Chondrocyte (in vitro differentiated cells): ENCODE results near the gene NHP2. TPM values are rescaled to one million over a fixed set of nuclear protein-coding genes. Genes with fewer than 3 reads are reported as not detected.

Source experiments
- DNase-seq: peaks from one replicate; pipeline ENCODE4 v3.0.0; 2021; ENCODE audit warnings: mixed read lengths, low spot score
- H3K27ac Mint-ChIP-seq: one replicate; pipeline ENCODE4 v1.8.0; 2021; ENCODE audit warnings: mild to moderate bottlenecking, moderate library complexity, mixed read lengths; ENCODE audit not compliant: unreplicated experiment
- H3K27me3 Mint-ChIP-seq: 2 replicates; pipeline ENCODE4 v1.8.0; 2021; ENCODE audit warnings: low read depth, mixed read lengths
- H3K36me3 Mint-ChIP-seq: 2 replicates; pipeline ENCODE4 v1.8.0; 2021; ENCODE audit warnings: low read depth, mixed read lengths
- H3K4me1 Mint-ChIP-seq: 2 replicates; pipeline ENCODE4 v1.8.0; 2021; ENCODE audit warnings: low read depth, mild to moderate bottlenecking, mixed read lengths
- H3K4me3 Mint-ChIP-seq: one replicate; pipeline ENCODE4 v1.8.0; 2021; ENCODE audit warnings: mild to moderate bottlenecking, moderate library complexity, mixed read lengths; ENCODE audit not compliant: unreplicated experiment
- H3K9me3 Mint-ChIP-seq: 2 replicates; pipeline ENCODE4 v1.8.0; 2021; ENCODE audit warnings: low read depth, mixed read lengths
- total RNA-seq: library from RNA; stranded (reverse); gene quantifications from 3 replicates; pipeline ENCODE4 v1.2.1, GENCODE V29; 2021
- TF ChIP-seq, protein P1 (sequence below): fragments of 200-600 bp; sonication (generic); IDR thresholded peaks from 2 replicates; pipeline ENCODE4 v1.5.0; 2021; ENCODE audit warnings: antibody characterized with exemption, mild to moderate bottlenecking, moderate library complexity

The NHP2 gene
- total RNA-seq, 1 donor from 2014 or later, result 74.1 TPM

DNA sequence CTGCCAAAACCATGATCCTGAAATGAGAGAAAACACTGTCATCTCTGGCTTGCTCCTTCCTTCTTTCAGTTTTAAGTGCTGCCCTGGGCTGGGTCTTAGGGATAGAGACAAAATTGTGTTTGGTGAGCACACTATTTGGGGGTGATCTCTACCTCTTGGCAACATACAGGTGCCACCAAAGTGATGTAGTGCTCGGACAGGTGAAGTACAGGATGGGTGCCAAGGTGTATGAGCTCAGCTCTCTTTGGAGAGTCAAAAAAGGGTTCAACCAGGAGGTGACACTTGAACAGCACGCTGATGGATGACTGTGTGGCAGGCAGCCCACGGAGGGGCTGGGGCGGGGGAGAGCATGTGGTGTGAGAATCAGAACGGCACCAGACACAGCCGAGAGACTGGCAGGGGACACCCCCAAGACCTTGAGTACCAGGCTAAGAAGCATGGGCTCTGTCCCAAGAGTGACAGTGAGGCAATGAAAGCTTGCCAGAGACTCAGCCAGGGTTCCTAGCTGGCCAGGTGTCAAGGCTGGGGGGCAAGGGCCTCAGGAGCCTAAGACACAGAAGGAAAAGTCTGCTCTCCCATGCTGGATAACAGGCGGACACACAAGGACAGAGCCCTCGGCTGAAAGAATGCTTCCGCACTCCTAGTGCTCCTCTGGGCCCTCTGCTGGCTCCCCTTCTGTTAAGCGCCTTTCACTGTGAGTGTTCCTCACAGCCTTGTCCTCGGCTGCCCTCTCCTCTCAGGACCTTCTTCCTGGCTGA, 2.5 kb downstream of the NHP2 start:
- Mint-ChIP-seq H3K27ac (peak overlapping the region; percentile 12), H3K9me3 (no peaks in the 10 kb centered on the region)

DNA sequence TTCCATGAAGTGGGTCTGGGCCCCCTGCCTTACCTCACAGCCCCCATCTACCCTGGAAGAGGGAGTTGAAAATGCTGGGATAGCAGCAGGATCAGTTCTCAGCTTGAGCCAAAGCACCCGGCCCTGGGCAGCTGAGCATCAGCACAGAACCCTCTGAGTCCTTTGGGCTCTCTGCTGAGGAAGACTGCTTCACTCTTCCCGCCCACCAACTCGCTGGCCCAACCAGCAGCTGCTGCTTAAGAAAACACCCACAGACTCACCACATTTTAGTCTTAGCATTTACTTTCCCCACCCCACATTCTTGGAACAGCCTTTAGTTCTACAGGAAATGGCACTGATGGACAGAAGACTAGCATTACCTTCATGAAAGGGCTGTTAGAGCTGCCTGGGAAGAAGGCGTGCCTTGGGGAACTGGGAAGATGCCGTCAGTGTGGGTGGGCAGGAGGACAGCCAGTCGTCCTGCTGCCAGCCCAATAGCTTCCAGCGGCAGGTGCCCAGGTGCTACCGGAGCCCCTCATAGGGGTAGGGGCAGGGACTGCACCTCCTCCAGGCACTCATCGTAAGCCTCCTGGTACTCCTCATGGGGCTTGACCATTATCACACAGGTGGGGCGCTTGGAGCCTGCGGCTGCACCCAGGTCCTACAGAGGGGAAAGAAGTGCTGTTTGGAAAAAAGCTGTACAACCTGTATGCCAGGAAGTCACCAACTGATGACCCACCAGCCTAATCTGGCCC, 4.3 kb downstream of the NHP2 start:
- no peaks in the 10 kb centered on the region for H3K9me3 Mint-ChIP-seq
- no peak overlapping the region for H3K27ac Mint-ChIP-seq
- DNase-seq, result no peak
- peaks cover 23% of the 10 kb centered on the region for H3K4me1 Mint-ChIP-seq
- H3K27me3 Mint-ChIP-seq, result no peaks in the 10 kb centered on the region
- H3K36me3 Mint-ChIP-seq, result peaks cover 20% of the 10 kb centered on the region
- no peak overlapping the region for H3K4me3 Mint-ChIP-seq
- TF ChIP-seq, protein P1, sequence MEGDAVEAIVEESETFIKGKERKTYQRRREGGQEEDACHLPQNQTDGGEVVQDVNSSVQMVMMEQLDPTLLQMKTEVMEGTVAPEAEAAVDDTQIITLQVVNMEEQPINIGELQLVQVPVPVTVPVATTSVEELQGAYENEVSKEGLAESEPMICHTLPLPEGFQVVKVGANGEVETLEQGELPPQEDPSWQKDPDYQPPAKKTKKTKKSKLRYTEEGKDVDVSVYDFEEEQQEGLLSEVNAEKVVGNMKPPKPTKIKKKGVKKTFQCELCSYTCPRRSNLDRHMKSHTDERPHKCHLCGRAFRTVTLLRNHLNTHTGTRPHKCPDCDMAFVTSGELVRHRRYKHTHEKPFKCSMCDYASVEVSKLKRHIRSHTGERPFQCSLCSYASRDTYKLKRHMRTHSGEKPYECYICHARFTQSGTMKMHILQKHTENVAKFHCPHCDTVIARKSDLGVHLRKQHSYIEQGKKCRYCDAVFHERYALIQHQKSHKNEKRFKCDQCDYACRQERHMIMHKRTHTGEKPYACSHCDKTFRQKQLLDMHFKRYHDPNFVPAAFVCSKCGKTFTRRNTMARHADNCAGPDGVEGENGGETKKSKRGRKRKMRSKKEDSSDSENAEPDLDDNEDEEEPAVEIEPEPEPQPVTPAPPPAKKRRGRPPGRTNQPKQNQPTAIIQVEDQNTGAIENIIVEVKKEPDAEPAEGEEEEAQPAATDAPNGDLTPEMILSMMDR, result no peak

More for the DNA sequence above, 2.5 kb downstream of the NHP2 start:
- Mint-ChIP-seq H3K36me3 (peaks cover 18% of the 10 kb centered on the region), H3K4me3 (peak overlapping the region; percentile 30), H3K4me1 (peaks cover 29% of the 10 kb centered on the region), H3K27me3 (no peaks in the 10 kb centered on the region)
- no peak for DNase-seq
- TF ChIP-seq, protein P1, result peak; percentile 33

DNA sequence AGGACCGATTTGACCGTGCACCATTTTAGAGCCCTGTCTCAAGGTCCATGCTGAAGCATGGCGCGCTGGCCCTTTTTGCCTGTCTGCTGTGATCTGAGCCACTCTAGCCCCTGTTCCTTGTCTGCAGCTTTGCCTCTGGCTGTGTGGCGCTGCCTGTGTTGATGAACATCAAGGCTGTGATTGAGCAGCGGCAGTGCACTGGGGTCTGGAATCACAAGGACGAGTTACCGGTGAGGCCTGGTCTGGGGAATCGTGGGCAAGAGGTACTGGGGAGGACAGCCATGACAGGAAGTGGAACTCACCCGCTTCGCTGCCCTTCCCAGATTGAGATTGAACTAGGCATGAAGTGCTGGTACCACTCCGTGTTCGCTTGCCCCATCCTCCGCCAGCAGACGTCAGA, 6.3 kb downstream of the NHP2 start:
- Mint-ChIP-seq H3K4me1 (peaks cover 10% of the 10 kb centered on the region), H3K27ac (peak overlapping the region; percentile 19), H3K27me3 (no peaks in the 10 kb centered on the region), H3K9me3 (no peaks in the 10 kb centered on the region), H3K4me3 (no peak overlapping the region), H3K36me3 (peaks cover 26% of the 10 kb centered on the region)
- TF ChIP-seq, protein P1, result no peak
- no peak for DNase-seq

DNA sequence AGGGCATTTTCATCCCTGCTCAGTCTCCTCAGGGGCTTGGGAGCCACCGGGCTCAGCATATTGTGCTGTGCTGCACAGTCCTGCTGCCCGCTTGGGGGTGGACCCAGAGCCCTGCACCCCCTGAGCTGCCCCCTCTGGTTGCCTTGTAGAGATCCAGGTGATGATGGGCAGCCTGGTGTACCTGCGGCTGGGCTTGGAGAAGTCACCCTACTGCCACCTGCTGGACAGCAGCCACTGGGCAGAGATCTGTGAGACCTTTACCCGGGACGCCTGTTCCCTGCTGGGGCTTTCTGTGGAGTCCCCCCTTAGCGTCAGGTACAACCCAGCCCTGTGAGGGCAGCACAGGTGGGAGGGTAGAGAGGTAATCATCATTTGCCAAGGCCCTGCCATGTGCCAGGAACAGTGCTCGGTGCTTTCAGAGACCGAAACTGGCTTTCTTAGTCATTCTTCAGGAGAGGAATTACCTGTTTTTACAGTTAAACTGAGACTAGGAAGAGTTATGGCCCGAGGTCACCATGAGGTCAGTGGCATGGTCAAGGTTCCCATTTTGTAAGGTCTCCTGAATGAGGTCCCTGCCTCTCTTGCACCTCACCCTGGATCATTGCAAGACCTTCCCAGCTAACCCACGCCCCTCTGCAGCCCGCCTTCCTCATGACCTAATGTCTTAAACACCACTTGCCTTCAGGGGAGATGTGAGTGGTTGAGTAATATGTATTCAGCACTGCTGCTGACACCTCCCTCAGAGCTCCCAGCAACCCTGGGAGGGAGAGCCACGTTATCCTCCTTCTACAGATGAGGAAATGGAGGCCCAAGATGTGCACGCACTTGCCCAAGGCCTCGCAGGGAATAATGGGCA, 7.5 kb downstream of the NHP2 start:
- no peak for DNase-seq
- Mint-ChIP-seq H3K4me1 (no peaks in the 10 kb centered on the region), H3K36me3 (peaks cover 26% of the 10 kb centered on the region), H3K9me3 (no peaks in the 10 kb centered on the region), H3K27me3 (no peaks in the 10 kb centered on the region), H3K27ac (peak overlapping the region; percentile 8), H3K4me3 (no peak overlapping the region)
- TF ChIP-seq, protein P1, result peak; percentile 85

DNA sequence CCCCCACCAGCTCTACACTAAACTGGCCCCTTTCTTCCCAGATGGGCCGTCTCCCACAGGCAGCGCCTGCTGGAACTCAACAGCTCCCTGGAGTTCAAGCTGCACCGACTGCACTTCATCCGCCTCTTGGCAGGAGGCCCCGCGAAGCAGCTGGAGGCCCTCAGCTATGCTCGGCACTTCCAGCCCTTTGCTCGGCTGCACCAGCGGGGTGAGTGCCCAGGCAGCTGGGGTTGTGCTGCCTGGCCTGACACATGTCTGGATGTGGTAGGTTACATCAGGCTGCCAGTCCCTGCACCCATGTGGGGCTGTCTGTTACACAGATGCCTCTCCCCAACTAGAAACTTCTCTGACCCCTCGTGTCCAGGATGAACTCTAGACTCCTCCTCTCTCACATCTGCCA, 9.8 kb downstream of the NHP2 start:
- H3K4me1 Mint-ChIP-seq, result no peaks in the 10 kb centered on the region
- H3K27me3 Mint-ChIP-seq, result no peaks in the 10 kb centered on the region
- DNase-seq, result no peak
- H3K36me3 Mint-ChIP-seq, result peaks cover 29% of the 10 kb centered on the region
- no peak overlapping the region for H3K27ac Mint-ChIP-seq
- TF ChIP-seq, protein P1, result no peak
- H3K9me3 Mint-ChIP-seq, result no peaks in the 10 kb centered on the region
- H3K4me3 Mint-ChIP-seq, result no peak overlapping the region
